ENCODE measurements around the gene ZFHX3. TPM values are rescaled to one million over a fixed set of nuclear protein-coding genes. Genes with fewer than 3 reads are reported as not detected.

The ZFHX3 gene
- total and polyA plus RNA-seq, 11 donors = 3.8 to 21.6 (median 13.6) TPM

DNA sequence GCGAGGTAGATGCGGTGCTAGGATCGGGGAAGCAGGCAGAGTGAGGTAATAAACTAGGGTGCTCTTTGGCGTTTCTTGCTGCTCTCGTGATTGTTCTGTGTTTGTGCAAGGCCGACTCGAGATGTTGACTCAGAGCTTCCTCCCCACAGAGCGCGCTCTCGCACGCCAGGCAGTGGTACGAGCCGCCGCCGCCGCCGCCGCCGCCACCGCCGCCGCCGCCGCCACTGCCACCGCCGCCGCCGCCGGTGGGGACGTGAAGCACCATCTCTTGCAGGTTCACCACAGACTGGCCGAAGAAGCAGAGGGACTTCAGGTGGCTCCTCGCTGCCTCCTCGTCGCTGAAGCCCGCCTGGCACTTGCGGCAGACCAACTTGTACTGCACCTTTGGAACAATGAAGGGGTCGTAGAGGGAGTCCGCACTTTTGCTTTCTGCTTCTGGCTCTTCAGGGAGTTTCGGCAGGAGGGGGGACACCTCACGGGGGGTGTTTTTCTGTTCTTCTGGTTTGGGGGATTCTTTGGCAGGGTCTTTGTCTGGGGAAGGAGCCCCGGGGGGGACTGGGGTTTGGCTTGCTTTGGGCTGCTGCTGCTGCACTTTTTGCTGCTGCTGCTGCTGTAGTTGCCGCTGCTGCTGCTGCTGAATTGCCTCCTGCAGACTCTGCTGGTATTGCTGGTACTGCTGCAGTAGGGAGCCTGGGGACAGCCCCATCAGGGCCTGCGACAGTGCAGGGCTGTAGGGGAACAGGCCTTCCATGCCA, 260.2 kb downstream of the ZFHX3 start:
- Histone ChIP-seq H3K4me1 (peaks cover 0 to 39% (median 5%) of the 10 kb centered on the region in 12 donors), H3K9me3 (no peaks in the 10 kb centered on the region), H3K4me3 (peak overlapping the region in 10 of 12 donors; percentile 14 to 59 (median 47)), H3K36me3 (peaks cover 0 to 27% (median 11%) of the 10 kb centered on the region in 9 donors), H3K27me3 (no peaks in the 10 kb centered on the region), H3K27ac (peak overlapping the region in 11 of 12 donors; percentile 20 to 71 (median 51))
- WGBS, 4 donors = 25 to 70% (median 46%) methylated on average over 43 of the region's 43 CpGs
- peak; percentile 30 to 86 (median 80) for ATAC-seq
- DNase-seq = peak in 4 of 5 donors; percentile 41 to 79 (median 66)
- intact Hi-C loops (cut with DNase I) = no loop called here
- no peak for TF ChIP-seq POLR2A (IDR thresholded peaks at IDR 0.05)
- TF ChIP-seq, protein P1, sequence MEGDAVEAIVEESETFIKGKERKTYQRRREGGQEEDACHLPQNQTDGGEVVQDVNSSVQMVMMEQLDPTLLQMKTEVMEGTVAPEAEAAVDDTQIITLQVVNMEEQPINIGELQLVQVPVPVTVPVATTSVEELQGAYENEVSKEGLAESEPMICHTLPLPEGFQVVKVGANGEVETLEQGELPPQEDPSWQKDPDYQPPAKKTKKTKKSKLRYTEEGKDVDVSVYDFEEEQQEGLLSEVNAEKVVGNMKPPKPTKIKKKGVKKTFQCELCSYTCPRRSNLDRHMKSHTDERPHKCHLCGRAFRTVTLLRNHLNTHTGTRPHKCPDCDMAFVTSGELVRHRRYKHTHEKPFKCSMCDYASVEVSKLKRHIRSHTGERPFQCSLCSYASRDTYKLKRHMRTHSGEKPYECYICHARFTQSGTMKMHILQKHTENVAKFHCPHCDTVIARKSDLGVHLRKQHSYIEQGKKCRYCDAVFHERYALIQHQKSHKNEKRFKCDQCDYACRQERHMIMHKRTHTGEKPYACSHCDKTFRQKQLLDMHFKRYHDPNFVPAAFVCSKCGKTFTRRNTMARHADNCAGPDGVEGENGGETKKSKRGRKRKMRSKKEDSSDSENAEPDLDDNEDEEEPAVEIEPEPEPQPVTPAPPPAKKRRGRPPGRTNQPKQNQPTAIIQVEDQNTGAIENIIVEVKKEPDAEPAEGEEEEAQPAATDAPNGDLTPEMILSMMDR (IDR thresholded peaks at IDR 0.05) = no peak

DNA sequence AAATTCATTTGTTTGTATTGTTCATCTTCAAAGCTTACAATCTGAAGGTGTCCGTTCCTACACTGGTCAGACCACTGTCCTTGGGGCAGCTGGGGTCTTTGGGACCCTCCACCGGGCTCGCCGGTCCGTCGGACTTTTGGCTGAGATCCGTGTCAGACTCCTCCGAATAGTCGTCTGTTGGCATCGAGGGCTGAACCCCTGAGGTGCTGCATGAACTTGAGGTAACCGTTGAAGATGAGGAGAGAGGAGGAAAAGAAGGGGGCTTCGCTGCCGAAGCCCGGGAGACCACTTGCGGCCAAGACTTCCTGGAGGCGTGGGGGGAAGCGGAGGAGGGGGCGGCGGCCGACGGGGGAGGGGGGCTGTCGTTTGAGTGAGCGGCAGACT, 260.8 kb downstream of the ZFHX3 start:
- no peak for TF ChIP-seq POLR2A (IDR thresholded peaks at IDR 0.05)
- TF ChIP-seq, protein P1 (IDR thresholded peaks at IDR 0.05) = no peak
- H3K4me1 ChIP-seq = peaks cover 0 to 39% (median 5%) of the 10 kb centered on the region in 12 donors
- intact Hi-C loops (cut with DNase I) = no loop called here
- H3K9me3 ChIP-seq = no peaks in the 10 kb centered on the region
- WGBS, 4 donors = 40 to 60% (median 52%) methylated on average over 23 of the region's 23 CpGs
- H3K27ac ChIP-seq = peak overlapping the region in 11 of 12 donors; percentile 20 to 71 (median 51)
- peak overlapping the region in 10 of 12 donors; percentile 14 to 59 (median 47) for H3K4me3 ChIP-seq
- ATAC-seq = no peak
- peaks cover 0 to 27% (median 7%) of the 10 kb centered on the region in 9 donors for H3K36me3 ChIP-seq
- DNase-seq = no peak
- no peaks in the 10 kb centered on the region for H3K27me3 ChIP-seq

DNA sequence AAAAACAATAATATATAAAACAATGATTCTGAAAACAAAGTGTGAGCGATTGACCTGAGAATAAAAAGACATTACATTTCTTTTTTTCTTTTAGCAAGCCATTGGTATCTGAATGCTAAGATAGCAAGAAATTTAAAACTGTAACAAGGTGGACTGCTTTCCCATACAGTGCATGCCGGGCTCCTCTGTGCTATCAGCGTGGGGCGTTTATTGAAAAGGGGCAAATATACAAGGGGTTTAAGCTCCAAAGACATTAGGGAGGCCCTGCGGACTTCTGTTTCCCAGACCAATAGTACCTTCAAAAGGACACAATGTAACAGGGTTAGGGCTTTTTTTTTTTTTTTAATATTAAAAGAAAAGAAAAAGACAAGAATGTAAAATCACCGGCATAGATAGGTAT, 261.3 kb downstream of the ZFHX3 start:
- 83 to 95% (median 90%) methylated on average over 6 of the region's 6 CpGs for whole genome bisulfite sequencing, 4 donors
- Histone ChIP-seq H3K27me3 (no peaks in the 10 kb centered on the region), H3K4me1 (peaks cover 0 to 39% (median 5%) of the 10 kb centered on the region in 12 donors), H3K9me3 (no peaks in the 10 kb centered on the region), H3K4me3 (peak overlapping the region in 5 of 12 donors; percentile 38 to 59 (median 49)), H3K36me3 (peaks cover 0 to 23% (median 6%) of the 10 kb centered on the region in 9 donors), H3K27ac (peak overlapping the region in 8 of 12 donors; percentile 14 to 71 (median 33))
- no peak for TF ChIP-seq POLR2A (IDR thresholded peaks at IDR 0.05)
- TF ChIP-seq, protein P1 (IDR thresholded peaks at IDR 0.05) = no peak
- DNase-seq (no peak), ATAC-seq (no peak)
- intact Hi-C loops (cut with DNase I) = no loop called here

DNA sequence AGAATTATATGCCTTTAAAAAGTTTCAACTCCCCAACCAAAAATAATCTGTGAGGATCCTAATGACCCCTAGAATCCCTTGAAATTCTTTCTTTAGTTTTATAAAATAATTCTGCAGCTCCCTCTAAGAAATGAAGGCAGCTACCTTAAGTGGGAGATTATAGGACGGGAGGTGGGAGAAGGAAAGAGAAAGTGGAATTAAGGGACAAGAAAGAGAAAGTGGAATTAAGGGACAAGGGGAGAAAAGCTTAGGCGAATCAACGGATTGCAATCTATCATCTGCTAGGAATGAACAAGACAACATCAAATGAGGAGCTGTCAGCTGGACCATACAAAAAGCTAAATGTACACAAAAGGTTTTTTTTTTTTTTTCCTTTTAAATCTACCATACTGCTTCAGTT, 262.0 kb downstream of the ZFHX3 start:
- Histone ChIP-seq H3K36me3 (peaks cover 0 to 17% (median 3%) of the 10 kb centered on the region in 9 donors), H3K9me3 (no peaks in the 10 kb centered on the region), H3K27me3 (no peaks in the 10 kb centered on the region), H3K27ac (peak overlapping the region in 9 of 12 donors; percentile 13 to 71 (median 28)), H3K4me1 (peaks cover 0 to 39% (median 5%) of the 10 kb centered on the region in 12 donors), H3K4me3 (peak overlapping the region in 7 of 12 donors; percentile 6 to 38 (median 19))
- ATAC-seq (no peak), DNase-seq (no peak)
- intact Hi-C loops (cut with DNase I) = no loop called here
- TF ChIP-seq, protein P1 (IDR thresholded peaks at IDR 0.05) = no peak
- TF ChIP-seq POLR2A (IDR thresholded peaks at IDR 0.05) = no peak
- 63 to 74% (median 67%) methylated on average over 3 of the region's 3 CpGs for WGBS, 4 donors

Data from heart left ventricle (tissue), 16 donors.